Measurements from ENCODE around the gene TEX261.

The TEX261 gene

GRCh38 chr2:70942396-70943204 lies 52.1 kb downstream of the TEX261 start:
- Histone ChIP-seq H3K4me1 (ENCODE audit: low read length) (no peaks in the 10 kb centered on the region), H3K9me2 (replicated peaks; ENCODE audit: insufficient read depth, low read length) (no peaks in the 10 kb centered on the region), H3K9ac (ENCODE audit: low read length) (no peak overlapping the region), H3K36me3 (replicated peaks; ENCODE audit: insufficient read depth, low read length) (no peaks in the 10 kb centered on the region), H3K27me3 (replicated peaks; ENCODE audit: insufficient read depth, low read length) (peaks cover 7% of the 10 kb centered on the region; the same call in 1 of the 2 replicates), H3K79me2 (ENCODE audit: low read length) (no peaks in the 10 kb centered on the region), H2AFZ (ENCODE audit: low read length) (no peak overlapping the region), H3K4me2 (ENCODE audit: low read depth, low read length) (no peak overlapping the region), H3K4me3 (ENCODE audit: low read length) (no peak overlapping the region), H3F3A (ENCODE audit: insufficient read depth, low read length) (no peaks in the 10 kb centered on the region), H4K20me1 (ENCODE audit: insufficient read depth, low read length) (no peaks in the 10 kb centered on the region), H3K27ac (ENCODE audit: low read length) (no peak overlapping the region), H3K9me3 (replicated peaks; ENCODE audit: insufficient read depth, low read length) (no peaks in the 10 kb centered on the region)
- TF ChIP-seq EZH2 (optimal IDR thresholded peaks at IDR 0.05; ENCODE audit: low read depth, low read length) (no peak), EZH2phosphoT487 (IDR thresholded peaks at IDR 0.05; ENCODE audit: low read length) (no peak)
- DNase-seq, result no peak

- Histone ChIP-seq H3K9me3 (replicated peaks; ENCODE audit: insufficient read depth, low read length) (no peaks in the 10 kb centered on the region), H2AFZ (ENCODE audit: low read length) (no peak overlapping the region), H3K4me2 (ENCODE audit: low read depth, low read length) (no peak overlapping the region), H4K20me1 (ENCODE audit: insufficient read depth, low read length) (no peaks in the 10 kb centered on the region), H3K4me3 (ENCODE audit: low read length) (no peak overlapping the region), H3K79me2 (ENCODE audit: low read length) (no peaks in the 10 kb centered on the region), H3K36me3 (replicated peaks; ENCODE audit: insufficient read depth, low read length) (no peaks in the 10 kb centered on the region), H3K27me3 (replicated peaks; ENCODE audit: insufficient read depth, low read length) (no peaks in the 10 kb centered on the region), H3F3A (ENCODE audit: insufficient read depth, low read length) (no peaks in the 10 kb centered on the region), H3K9ac (ENCODE audit: low read length) (no peak overlapping the region), H3K4me1 (ENCODE audit: low read length) (no peaks in the 10 kb centered on the region), H3K9me2 (replicated peaks; ENCODE audit: insufficient read depth, low read length) (no peaks in the 10 kb centered on the region), H3K27ac (ENCODE audit: low read length) (no peak overlapping the region)
- TF ChIP-seq EZH2phosphoT487 (IDR thresholded peaks at IDR 0.05; ENCODE audit: low read length) (no peak), CTCF (IDR thresholded peaks at IDR 0.05; ENCODE audit: low read length) (no peak), EZH2 (optimal IDR thresholded peaks at IDR 0.05; ENCODE audit: low read depth, low read length) (no peak)
- DNase-seq, result no peak
These were observed 53.0 kb downstream of the TEX261 start for GRCh38 chr2:70941701-70942100.

GRCh38 chr2:70941186-70941585 lies 53.5 kb downstream of the TEX261 start:
- H3K36me3 ChIP-seq (replicated peaks; ENCODE audit: insufficient read depth, low read length), result no peaks in the 10 kb centered on the region
- no peaks in the 10 kb centered on the region for H4K20me1 ChIP-seq (ENCODE audit: insufficient read depth, low read length)
- no peak overlapping the region for H3K27ac ChIP-seq (ENCODE audit: low read length)
- DNase-seq, result no peak
- H3K9ac ChIP-seq (ENCODE audit: low read length), result no peak overlapping the region
- H3K4me3 ChIP-seq (ENCODE audit: low read length), result no peak overlapping the region
- H3K9me3 ChIP-seq (replicated peaks; ENCODE audit: insufficient read depth, low read length), result no peaks in the 10 kb centered on the region
- no peaks in the 10 kb centered on the region for H3K4me1 ChIP-seq (ENCODE audit: low read length)
- TF ChIP-seq EZH2phosphoT487 (IDR thresholded peaks at IDR 0.05; ENCODE audit: low read length) (no peak), CTCF (IDR thresholded peaks at IDR 0.05; ENCODE audit: low read length) (no peak), EZH2 (optimal IDR thresholded peaks at IDR 0.05; ENCODE audit: low read depth, low read length) (no peak)
- H3K9me2 ChIP-seq (replicated peaks; ENCODE audit: insufficient read depth, low read length), result no peaks in the 10 kb centered on the region
- H3K4me2 ChIP-seq (ENCODE audit: low read depth, low read length), result no peak overlapping the region
- no peaks in the 10 kb centered on the region for H3K79me2 ChIP-seq (ENCODE audit: low read length)
- no peaks in the 10 kb centered on the region for H3F3A ChIP-seq (ENCODE audit: insufficient read depth, low read length)
- H3K27me3 ChIP-seq (replicated peaks; ENCODE audit: insufficient read depth, low read length), result no peaks in the 10 kb centered on the region
- H2AFZ ChIP-seq (ENCODE audit: low read length), result no peak overlapping the region
